WTC11 (cell line): ENCODE results near the gene SLC25A24. TPM values are rescaled to one million over a fixed set of nuclear protein-coding genes. Genes with fewer than 3 reads are reported as not detected.

Experiments
- ATAC-seq: fragments of 200-7000 bp; cut with Tn5 transposase; 2 replicates; pipeline ENCODE4 v1.10.0; 2021; ENCODE audit warnings: mild to moderate bottlenecking, moderate library complexity
- CTCF ChIA-PET: fragments of 300-600 bp; sonication (Branson Sonifier 250); formaldehyde crosslinking; loops from one replicate; lab custom pipeline; 2021; ENCODE audit warnings: antibody characterized with exemption; lab: Charles Lee
- POLR2A ChIA-PET: fragments of 350-600 bp; sonication (Branson Sonifier 250); formaldehyde crosslinking; loops from one replicate; lab custom pipeline; 2021; ENCODE audit warnings: antibody characterized with exemption; lab: Charles Lee
- DNase-seq: peaks from one replicate; pipeline ENCODE4 v3.0.0; 2021; ENCODE audit warnings: low spot score
- H3K27ac Mint-ChIP-seq: 2 replicates; pipeline ENCODE4 v1.8.0; 2021; ENCODE audit warnings: mixed read lengths
- H3K27me3 Mint-ChIP-seq: 2 replicates; pipeline ENCODE4 v1.8.0; 2021; ENCODE audit warnings: low read depth, mild to moderate bottlenecking, moderate library complexity, mixed read lengths
- H3K36me3 Mint-ChIP-seq: 2 replicates; pipeline ENCODE4 v1.8.0; 2021; ENCODE audit warnings: mixed read lengths
- H3K4me1 Mint-ChIP-seq: 2 replicates; pipeline ENCODE4 v1.8.0; 2022; ENCODE audit warnings: mixed read lengths
- H3K4me3 Mint-ChIP-seq: 2 replicates; pipeline ENCODE4 v1.8.0; 2021; ENCODE audit warnings: mild to moderate bottlenecking, moderate library complexity, mixed read lengths
- H3K9me3 Mint-ChIP-seq: 2 replicates; pipeline ENCODE4 v1.8.0; 2021; ENCODE audit warnings: mixed read lengths
- CDX4 ChIP-seq: fragments of 250-450 bp; sonication (Bioruptor Pico); IDR thresholded peaks from 2 replicates; pipeline ENCODE4 v1.9.0; 2021; ENCODE audit warnings: moderate library complexity, mild to moderate bottlenecking, inconsistent platforms, borderline replicate concordance
- CREM ChIP-seq: sonication (generic); formaldehyde crosslinking; IDR thresholded peaks from 2 replicates; pipeline ENCODE4 v1.8.1; 2022; ENCODE audit warnings: mild to moderate bottlenecking, missing genetic modification reagents, moderate library complexity
- IRF1 ChIP-seq: sonication (generic); formaldehyde crosslinking; IDR thresholded peaks from 2 replicates; pipeline ENCODE4 v1.8.0; 2023; ENCODE audit warnings: missing genetic modification reagents
- JUN ChIP-seq: sonication (generic); formaldehyde crosslinking; IDR thresholded peaks from 2 replicates; pipeline ENCODE4 v1.8.0; 2023; ENCODE audit warnings: mild to moderate bottlenecking, missing genetic modification reagents
- NFATC4 ChIP-seq: fragments of 250-450 bp; sonication (Bioruptor Pico); IDR thresholded peaks from 2 replicates; pipeline ENCODE4 v1.9.0; 2021; ENCODE audit warnings: mild to moderate bottlenecking
- NR3C1 ChIP-seq: sonication (generic); formaldehyde crosslinking; conservative IDR thresholded peaks from 2 replicates; pipeline ENCODE4 v1.8.1; 2023; ENCODE audit warnings: low read depth, mild to moderate bottlenecking, missing genetic modification reagents
- OVOL2 ChIP-seq: fragments of 250-450 bp; sonication (Bioruptor Pico); IDR thresholded peaks from 2 replicates; pipeline ENCODE4 v1.9.0; 2021; ENCODE audit warnings: mild to moderate bottlenecking, borderline replicate concordance
- RELA ChIP-seq: sonication (generic); formaldehyde crosslinking; IDR thresholded peaks from 2 replicates; pipeline ENCODE4 v1.8.1; 2022; ENCODE audit warnings: missing genetic modification reagents, mild to moderate bottlenecking, borderline replicate concordance
- SMAD3 ChIP-seq: sonication (generic); formaldehyde crosslinking; IDR thresholded peaks from 2 replicates; pipeline ENCODE4 v1.8.0; 2022; ENCODE audit warnings: missing genetic modification reagents, mild to moderate bottlenecking, borderline replicate concordance
- TEAD1 ChIP-seq: sonication (generic); formaldehyde crosslinking; IDR thresholded peaks from 2 replicates; pipeline ENCODE4 v1.8.0; 2022; ENCODE audit warnings: mild to moderate bottlenecking, missing genetic modification reagents
- ZNF138 ChIP-seq: sonication (generic); formaldehyde crosslinking; conservative IDR thresholded peaks from 2 replicates; pipeline ENCODE4 v1.8.1; 2022; ENCODE audit warnings: mild to moderate bottlenecking, moderate library complexity, missing genetic modification reagents
- ZNF232 ChIP-seq: sonication (generic); formaldehyde crosslinking; IDR thresholded peaks from 2 replicates; pipeline ENCODE4 v1.8.0; 2022; ENCODE audit warnings: mild to moderate bottlenecking, missing genetic modification reagents
- ZNF396 ChIP-seq: fragments of 250-450 bp; sonication (Bioruptor Pico); IDR thresholded peaks from 2 replicates; pipeline ENCODE4 v1.8.0; 2021; ENCODE audit warnings: mild to moderate bottlenecking, moderate library complexity, borderline replicate concordance
- ZNF512 ChIP-seq: sonication (generic); formaldehyde crosslinking; IDR thresholded peaks from 2 replicates; pipeline ENCODE4 v1.8.1; 2022; ENCODE audit warnings: missing genetic modification reagents, borderline replicate concordance
- total RNA-seq: library from RNA; stranded (reverse); gene quantifications from 3 replicates; pipeline ENCODE4 v1.2.3, GENCODE V29; 2021
- TF ChIP-seq, protein P1 (sequence below): sonication (generic); formaldehyde crosslinking; IDR thresholded peaks from 2 replicates; pipeline ENCODE4 v1.8.1; 2023; ENCODE audit warnings: mild to moderate bottlenecking, missing genetic modification reagents
- TF ChIP-seq, protein P2 (sequence below): sonication (generic); formaldehyde crosslinking; conservative IDR thresholded peaks from 2 replicates; pipeline ENCODE4 v1.8.1; 2022; ENCODE audit warnings: mild to moderate bottlenecking, missing genetic modification reagents
- TF ChIP-seq, protein P3 (sequence below): sonication (generic); formaldehyde crosslinking; IDR thresholded peaks from 2 replicates; pipeline ENCODE4 v1.8.0; 2022; ENCODE audit warnings: mild to moderate bottlenecking, missing genetic modification reagents
- TF ChIP-seq, protein P4 (sequence below): sonication (generic); formaldehyde crosslinking; IDR thresholded peaks from 2 replicates; pipeline ENCODE4 v1.8.0; 2022; ENCODE audit warnings: mild to moderate bottlenecking, missing genetic modification reagents

SLC25A24 gene
- total RNA-seq, 1 experiment from 2014 or later: 39.1 TPM

DNA sequence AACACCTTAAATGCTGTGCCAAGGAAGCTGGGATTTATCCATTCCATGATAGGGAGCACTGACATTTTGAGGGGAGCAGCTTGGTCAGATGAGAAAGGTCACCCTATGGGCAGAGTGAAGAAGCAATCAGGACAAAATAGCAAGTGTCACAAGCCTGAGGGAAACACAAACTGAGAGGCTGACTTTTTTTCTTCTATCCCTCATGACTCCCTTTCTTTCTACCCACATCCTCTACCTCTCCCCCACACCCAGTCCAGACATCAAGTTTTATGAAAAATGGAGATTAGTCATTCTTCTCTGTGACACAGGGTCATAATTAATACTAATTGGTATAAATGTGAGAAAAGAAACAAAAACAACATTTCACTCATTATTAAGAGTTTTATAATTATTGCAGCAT lies 103.1 kb downstream of the SLC25A24 start (continued):
- TF ChIP-seq ZNF138 (CRISPR knock-in tag) (no peak), CDX4 (no peak), JUN (CRISPR knock-in tag) (no peak), OVOL2 (no peak), NR3C1 (no peak), ZNF396 (CRISPR knock-in tag) (no peak), NFATC4 (no peak)
- TF ChIP-seq, protein P1, sequence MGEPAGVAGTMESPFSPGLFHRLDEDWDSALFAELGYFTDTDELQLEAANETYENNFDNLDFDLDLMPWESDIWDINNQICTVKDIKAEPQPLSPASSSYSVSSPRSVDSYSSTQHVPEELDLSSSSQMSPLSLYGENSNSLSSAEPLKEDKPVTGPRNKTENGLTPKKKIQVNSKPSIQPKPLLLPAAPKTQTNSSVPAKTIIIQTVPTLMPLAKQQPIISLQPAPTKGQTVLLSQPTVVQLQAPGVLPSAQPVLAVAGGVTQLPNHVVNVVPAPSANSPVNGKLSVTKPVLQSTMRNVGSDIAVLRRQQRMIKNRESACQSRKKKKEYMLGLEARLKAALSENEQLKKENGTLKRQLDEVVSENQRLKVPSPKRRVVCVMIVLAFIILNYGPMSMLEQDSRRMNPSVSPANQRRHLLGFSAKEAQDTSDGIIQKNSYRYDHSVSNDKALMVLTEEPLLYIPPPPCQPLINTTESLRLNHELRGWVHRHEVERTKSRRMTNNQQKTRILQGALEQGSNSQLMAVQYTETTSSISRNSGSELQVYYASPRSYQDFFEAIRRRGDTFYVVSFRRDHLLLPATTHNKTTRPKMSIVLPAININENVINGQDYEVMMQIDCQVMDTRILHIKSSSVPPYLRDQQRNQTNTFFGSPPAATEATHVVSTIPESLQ (CRISPR knock-in tag): no peak
- TF ChIP-seq, protein P2, sequence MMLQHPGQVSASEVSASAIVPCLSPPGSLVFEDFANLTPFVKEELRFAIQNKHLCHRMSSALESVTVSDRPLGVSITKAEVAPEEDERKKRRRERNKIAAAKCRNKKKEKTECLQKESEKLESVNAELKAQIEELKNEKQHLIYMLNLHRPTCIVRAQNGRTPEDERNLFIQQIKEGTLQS (CRISPR knock-in tag): no peak

GRCh38 chr1:108096089-108096488 lies 104.1 kb downstream of the SLC25A24 start:
- H3K27ac Mint-ChIP-seq: no peak overlapping the region
- no peaks in the 10 kb centered on the region for H3K27me3 Mint-ChIP-seq
- ATAC-seq (no peak), DNase-seq (no peak)
- TF ChIP-seq IRF1 (CRISPR knock-in tag) (no peak), RELA (no peak), TEAD1 (CRISPR knock-in tag) (no peak), SMAD3 (CRISPR knock-in tag) (no peak), JUN (CRISPR knock-in tag) (no peak), ZNF512 (CRISPR knock-in tag) (no peak), CREM (CRISPR knock-in tag) (no peak), ZNF232 (no peak)
- TF ChIP-seq, protein P3, sequence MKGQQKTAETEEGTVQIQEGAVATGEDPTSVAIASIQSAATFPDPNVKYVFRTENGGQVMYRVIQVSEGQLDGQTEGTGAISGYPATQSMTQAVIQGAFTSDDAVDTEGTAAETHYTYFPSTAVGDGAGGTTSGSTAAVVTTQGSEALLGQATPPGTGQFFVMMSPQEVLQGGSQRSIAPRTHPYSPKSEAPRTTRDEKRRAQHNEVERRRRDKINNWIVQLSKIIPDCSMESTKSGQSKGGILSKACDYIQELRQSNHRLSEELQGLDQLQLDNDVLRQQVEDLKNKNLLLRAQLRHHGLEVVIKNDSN (CRISPR knock-in tag): no peak
- TF ChIP-seq, protein P4, sequence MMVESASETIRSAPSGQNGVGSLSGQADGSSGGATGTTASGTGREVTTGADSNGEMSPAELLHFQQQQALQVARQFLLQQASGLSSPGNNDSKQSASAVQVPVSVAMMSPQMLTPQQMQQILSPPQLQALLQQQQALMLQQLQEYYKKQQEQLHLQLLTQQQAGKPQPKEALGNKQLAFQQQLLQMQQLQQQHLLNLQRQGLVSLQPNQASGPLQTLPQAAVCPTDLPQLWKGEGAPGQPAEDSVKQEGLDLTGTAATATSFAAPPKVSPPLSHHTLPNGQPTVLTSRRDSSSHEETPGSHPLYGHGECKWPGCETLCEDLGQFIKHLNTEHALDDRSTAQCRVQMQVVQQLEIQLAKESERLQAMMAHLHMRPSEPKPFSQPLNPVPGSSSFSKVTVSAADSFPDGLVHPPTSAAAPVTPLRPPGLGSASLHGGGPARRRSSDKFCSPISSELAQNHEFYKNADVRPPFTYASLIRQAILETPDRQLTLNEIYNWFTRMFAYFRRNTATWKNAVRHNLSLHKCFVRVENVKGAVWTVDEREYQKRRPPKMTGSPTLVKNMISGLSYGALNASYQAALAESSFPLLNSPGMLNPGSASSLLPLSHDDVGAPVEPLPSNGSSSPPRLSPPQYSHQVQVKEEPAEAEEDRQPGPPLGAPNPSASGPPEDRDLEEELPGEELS (CRISPR knock-in tag): no peak
- POLR2A ChIA-PET: no interaction called here
- no peak overlapping the region for H3K4me3 Mint-ChIP-seq
- H3K4me1 Mint-ChIP-seq: no peaks in the 10 kb centered on the region
- H3K36me3 Mint-ChIP-seq: no peaks in the 10 kb centered on the region
- CTCF ChIA-PET: no interaction called here
- H3K9me3 Mint-ChIP-seq: no peaks in the 10 kb centered on the region
